GM13976 (cell line): ENCODE results near the gene ZNF142.
A peak's percentile ranks its signal among the peaks of the same experiment; 100 is the strongest.
"Not testable (repeated sequence)": the region's sequence is repeated elsewhere in the genome, so short reads cannot be mapped to it uniquely, and the experiment has no call there.

Experiments
- DNase-seq: peaks from one replicate; pipeline ENCODE4 v3.0.0; 2012; ENCODE audit warnings: low spot score
- in situ Hi-C: fragments of 300-500 bp; cut with MboI; formaldehyde crosslinking; loops from one replicate; pipeline ENCODE4 v1.12.0; 2022; ENCODE audit warnings: low sequenced_read_pairs, mixed read lengths, inconsistent platforms; ENCODE audit not compliant: unreplicated experiment
- TF ChIP-seq, protein P1 (sequence below): IDR thresholded peaks from 2 replicates; pipeline ENCODE4 v1.5.1; 2012; ENCODE audit warnings: borderline replicate concordance, mild to moderate bottlenecking; ENCODE audit not compliant: insufficient read depth; ENCODE audit errors: extremely low read depth, missing control alignments, control extremely low read depth

Gene ZNF142

DNA sequence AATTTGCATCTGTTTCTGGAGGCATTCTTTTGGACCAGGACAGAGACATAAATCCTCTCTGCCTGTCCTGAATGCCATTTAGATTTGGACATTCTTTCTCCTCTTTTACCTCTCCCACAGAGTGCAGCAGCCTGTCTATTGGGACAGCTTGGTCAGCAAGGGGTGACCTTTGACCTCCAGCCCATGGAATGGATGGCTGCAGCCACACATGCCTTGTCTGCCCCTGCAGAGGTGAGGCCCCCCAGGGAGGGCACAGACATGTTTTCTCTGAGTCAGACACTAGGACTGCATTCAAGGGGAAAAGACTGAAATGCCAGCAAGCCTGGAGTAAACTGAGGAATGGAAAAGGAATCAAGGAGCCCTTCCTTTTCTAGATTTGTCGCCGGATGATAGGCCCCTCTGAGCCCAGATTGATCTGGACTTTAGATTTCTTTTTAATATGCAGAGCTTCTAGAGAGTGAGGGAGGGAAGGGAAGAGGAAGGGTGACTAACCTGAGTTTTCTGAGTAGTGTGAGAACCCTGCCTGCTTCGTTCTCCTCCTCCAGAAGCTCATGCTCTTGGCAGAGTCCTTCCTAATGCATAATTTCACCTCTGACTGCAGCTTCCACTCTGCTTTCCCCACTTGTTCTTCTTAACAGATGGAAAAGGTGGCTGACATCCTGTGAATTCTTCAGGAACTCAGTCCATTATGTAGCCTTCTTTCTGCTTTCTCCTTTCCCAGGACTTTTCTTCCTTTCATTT lies 35.2 kb upstream of the ZNF142 start:
- no peak for DNase-seq
- in situ Hi-C loops, result no loop called here
- TF ChIP-seq, protein P1, sequence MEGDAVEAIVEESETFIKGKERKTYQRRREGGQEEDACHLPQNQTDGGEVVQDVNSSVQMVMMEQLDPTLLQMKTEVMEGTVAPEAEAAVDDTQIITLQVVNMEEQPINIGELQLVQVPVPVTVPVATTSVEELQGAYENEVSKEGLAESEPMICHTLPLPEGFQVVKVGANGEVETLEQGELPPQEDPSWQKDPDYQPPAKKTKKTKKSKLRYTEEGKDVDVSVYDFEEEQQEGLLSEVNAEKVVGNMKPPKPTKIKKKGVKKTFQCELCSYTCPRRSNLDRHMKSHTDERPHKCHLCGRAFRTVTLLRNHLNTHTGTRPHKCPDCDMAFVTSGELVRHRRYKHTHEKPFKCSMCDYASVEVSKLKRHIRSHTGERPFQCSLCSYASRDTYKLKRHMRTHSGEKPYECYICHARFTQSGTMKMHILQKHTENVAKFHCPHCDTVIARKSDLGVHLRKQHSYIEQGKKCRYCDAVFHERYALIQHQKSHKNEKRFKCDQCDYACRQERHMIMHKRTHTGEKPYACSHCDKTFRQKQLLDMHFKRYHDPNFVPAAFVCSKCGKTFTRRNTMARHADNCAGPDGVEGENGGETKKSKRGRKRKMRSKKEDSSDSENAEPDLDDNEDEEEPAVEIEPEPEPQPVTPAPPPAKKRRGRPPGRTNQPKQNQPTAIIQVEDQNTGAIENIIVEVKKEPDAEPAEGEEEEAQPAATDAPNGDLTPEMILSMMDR, result no peak

DNA sequence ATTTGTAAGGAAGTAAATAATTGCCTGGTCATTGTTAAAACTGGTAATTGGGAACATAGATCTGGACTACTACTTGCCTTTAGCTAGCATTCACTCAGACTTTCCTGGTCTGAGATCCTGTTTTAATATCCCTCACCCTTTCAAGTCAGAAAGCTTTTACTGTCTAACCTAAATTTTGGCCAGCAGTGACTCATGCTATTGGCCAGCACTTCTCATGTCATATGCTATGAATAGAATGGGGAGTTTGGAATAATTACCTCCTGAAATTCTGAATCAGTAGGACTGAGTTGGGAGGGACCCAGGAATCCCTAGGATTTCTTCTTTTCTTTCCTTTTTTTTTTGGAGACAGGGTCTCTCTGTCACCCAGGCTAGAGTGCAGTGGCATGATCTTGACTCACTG lies 31.8 kb upstream of the ZNF142 start:
- TF ChIP-seq, protein P1, result no peak
- DNase-seq, result no peak
- in situ Hi-C loops, result no loop called here

DNA sequence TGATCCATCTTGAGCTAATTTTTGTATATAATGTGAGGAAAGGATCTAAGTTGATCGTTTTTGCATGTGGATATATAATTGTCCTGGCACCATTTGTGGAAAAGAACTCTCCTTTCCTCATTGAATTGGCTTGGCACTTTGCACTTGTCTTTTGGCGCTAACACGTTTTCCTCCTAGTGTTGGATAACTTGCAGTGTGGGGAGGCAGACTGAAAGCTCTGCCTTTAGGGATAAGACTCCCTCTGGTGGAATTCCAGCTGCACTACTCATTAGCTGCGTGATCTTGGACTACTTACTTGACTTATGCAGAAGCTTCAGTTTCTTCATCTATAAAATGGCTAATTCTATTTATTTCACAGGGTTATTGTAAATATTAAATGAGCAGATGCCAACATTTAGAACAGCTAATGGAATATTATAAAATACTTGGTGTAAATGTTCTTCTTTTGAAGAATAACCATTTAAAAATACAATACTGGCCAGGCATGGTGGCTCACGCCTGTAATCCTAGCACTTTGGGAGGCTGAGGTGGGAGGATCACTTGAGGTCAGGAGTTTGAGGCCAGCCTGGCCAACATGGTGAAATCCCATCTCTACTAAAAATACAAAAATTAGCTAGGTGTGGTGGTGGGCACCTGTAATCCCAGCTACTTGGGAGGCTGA lies 28.1 kb upstream of the ZNF142 start:
- in situ Hi-C loops, result not testable (repeated sequence)
- TF ChIP-seq, protein P1, result peak; percentile 33
- peak; percentile 41 for DNase-seq

DNA sequence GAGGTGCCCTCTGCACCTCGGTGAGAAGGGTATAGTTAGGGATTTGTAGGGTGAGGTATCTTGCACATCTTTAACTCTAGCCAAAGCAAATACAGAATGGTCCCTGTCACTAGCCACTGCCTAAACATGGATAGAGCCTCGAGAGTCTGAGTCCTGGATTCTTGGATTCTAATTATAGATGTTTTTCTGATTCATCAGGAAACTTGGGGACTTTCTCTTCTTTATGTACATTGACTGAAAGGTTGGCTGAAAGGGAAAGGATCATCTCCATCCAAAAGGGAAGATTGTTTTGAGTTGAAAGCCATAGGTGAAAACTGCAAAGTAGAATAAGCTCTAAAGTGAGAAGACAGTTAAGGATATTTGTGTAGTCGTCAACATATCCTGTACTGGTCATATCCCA lies 20.6 kb upstream of the ZNF142 start:
- no peak for DNase-seq
- TF ChIP-seq, protein P1, result no peak
- in situ Hi-C loops, result no loop called here

DNA sequence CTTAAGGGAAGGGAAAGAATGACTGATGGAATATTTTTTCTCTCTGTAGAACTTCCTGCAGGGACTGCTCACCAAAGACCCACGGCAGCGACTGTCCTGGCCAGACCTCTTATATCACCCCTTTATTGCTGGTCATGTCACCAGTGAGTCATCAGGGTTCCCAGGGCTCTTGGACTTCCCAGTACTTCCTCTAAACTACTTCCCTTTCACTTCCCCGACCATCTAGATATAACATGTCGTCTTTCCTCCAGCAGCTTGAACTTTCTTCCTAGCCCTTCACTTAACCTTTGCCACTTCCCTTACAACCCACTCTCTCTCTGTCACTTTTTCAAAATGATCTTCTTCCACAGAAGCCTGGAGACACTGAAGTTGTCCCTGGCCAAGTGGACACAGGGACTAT lies 19.7 kb upstream of the ZNF142 start:
- TF ChIP-seq, protein P1, result no peak
- in situ Hi-C loops, result no loop called here
- DNase-seq, result no peak

DNA sequence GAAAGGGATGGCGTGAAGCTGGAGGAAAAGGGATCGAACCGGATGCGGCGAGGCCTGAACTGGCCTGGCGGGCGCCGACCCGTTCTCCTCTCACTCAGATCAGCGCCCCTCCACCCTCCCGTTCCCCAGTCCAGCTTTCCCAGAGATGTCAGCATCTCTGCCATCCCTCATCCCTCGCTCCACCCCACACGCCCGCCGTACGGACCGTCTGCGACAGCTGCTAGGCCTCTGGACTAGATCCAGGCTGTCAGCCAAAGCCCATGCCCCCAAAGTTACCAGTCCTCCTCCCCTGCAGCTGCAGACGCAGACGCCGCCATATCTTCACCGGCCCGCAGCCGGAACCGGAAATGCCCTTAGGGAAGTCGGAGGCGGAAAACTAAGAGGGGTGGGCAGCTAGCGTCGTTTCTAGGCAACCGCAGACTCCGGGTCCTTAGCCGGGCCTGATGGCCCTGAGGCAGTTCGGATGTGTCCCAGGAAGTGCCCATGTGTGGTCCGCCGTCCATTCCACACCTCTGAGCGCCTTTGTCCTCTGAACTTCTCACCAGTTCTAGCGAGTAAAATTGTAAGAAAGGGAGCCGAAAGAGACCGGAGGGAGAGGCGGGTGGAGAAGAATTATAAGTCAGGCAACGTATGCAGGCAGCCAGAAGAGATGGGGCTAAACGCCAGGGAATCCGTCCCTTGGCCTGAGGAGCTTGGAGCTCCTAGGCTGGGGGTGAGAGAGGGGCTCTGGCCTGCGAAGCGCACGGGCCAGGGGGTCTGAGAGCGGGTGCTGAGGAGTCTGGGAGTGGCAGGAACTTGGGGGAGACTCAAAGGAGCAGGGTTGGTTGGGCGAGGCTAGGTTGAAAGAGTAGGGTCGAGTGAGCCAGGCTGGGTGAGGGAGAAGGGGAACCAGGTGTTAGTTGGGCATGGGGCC lies 12.5 kb upstream of the ZNF142 start, which contains the start of the genes RNF25 and STK36:
Gene RNF25, minus strand, starts transcription at position 349 of the 913 bp plus-strand sequence. Its CDS starts 32 bp downstream, at position 317.
Gene STK36, plus strand, starts transcription at position 433 of the 913 bp plus-strand sequence. CDS start 744 bp downstream, outside the sequence.
- peak; percentile 91 for DNase-seq
- TF ChIP-seq, protein P1, result no peak
- in situ Hi-C loops, result no loop called here
